Neural cell (in vitro differentiated cells): ENCODE data around the gene KCNK17.

ENCODE experiments used
- CTCF ChIP-seq: fragments of 450-650 bp; IDR thresholded peaks from 2 replicates; pipeline ENCODE4 v1.5.1; 2014; ENCODE audit warnings: antibody characterized with exemption, mild to moderate bottlenecking, moderate library complexity; ENCODE audit not compliant: poor library complexity, severe bottlenecking
- EP300 ChIP-seq: fragments of 450-650 bp; conservative IDR thresholded peaks from 2 replicates; pipeline ENCODE4 v1.6.1; 2014; ENCODE audit warnings: antibody characterized with exemption, mild to moderate bottlenecking, moderate library complexity; ENCODE audit not compliant: poor library complexity, severe bottlenecking
- EZH2 ChIP-seq: fragments of 200-600, 300-800 bp; shearing (Covaris generic), sonication (generic); IDR thresholded peaks from 2 replicates; pipeline ENCODE4 v1.6.1; 2014; ENCODE audit warnings: antibody characterized with exemption, low read length, borderline replicate concordance, mild to moderate bottlenecking; ENCODE audit not compliant: insufficient read depth, poor library complexity, severe bottlenecking
- MXI1 ChIP-seq: fragments of 450-650 bp; conservative IDR thresholded peaks from 2 replicates; pipeline ENCODE4 v1.6.1; 2014; ENCODE audit warnings: antibody characterized with exemption, mild to moderate bottlenecking; ENCODE audit not compliant: poor library complexity, severe bottlenecking
- POLR2AphosphoS5 ChIP-seq: IDR thresholded peaks from 2 replicates; pipeline ENCODE4 v1.6.1; 2012
- RAD21 ChIP-seq: fragments of 450-650 bp; conservative IDR thresholded peaks from 2 replicates; pipeline ENCODE4 v1.6.1; 2014; ENCODE audit warnings: antibody characterized with exemption, mild to moderate bottlenecking, moderate library complexity
- REST ChIP-seq: IDR thresholded peaks from 2 replicates; pipeline ENCODE4 v1.6.1; 2012; ENCODE audit warnings: borderline replicate concordance
- SMC3 ChIP-seq: fragments of 450-650 bp; conservative IDR thresholded peaks from 2 replicates; pipeline ENCODE4 v1.6.1; 2014; ENCODE audit warnings: antibody characterized with exemption, mild to moderate bottlenecking, moderate library complexity; ENCODE audit not compliant: poor library complexity

GRCh38 chr6:39276379-39276995 is 37.7 kb downstream of the KCNK17 start:
- no peak for TF ChIP-seq EP300
- TF ChIP-seq CTCF: no peak
- no peak for TF ChIP-seq EZH2
- no peak for TF ChIP-seq RAD21
- no peak for TF ChIP-seq POLR2AphosphoS5
- TF ChIP-seq MXI1: no peak
- no peak for TF ChIP-seq REST
- TF ChIP-seq SMC3: no peak
